PC-3 (cell line): ENCODE data around the gene DBF4B. TPM values are rescaled to one million over a fixed set of nuclear protein-coding genes. Genes with fewer than 3 reads are reported as not detected.

ENCODE experiments used
- ATAC-seq: fragments of 200-7000 bp; cut with Tn5 transposase; 2 replicates; pipeline ENCODE4 v1.9.1; 2020; ENCODE audit warnings: mild to moderate bottlenecking, moderate library complexity
- BruUV-seq: library from RNA; stranded (reverse); fragments of 400-500 nt; replicated peaks from 2 replicates; lab custom pipeline; 2021; lab: Mats Ljungman, UMichigan
- CTCF ChIA-PET: fragments of 300-600 bp; sonication (Branson Sonifier 250); formaldehyde crosslinking; loops from one replicate; lab custom pipeline; 2022; ENCODE audit warnings: antibody characterized with exemption; lab: Charles Lee
- POLR2A ChIA-PET: fragments of 300-600 bp; sonication (Branson Sonifier 250); formaldehyde crosslinking; loops from one replicate; lab custom pipeline; 2022; ENCODE audit warnings: antibody characterized with exemption; ENCODE audit not compliant: unreplicated experiment; lab: Charles Lee
- DNase-seq: peaks from one replicate; pipeline ENCODE4 v3.0.0-alpha.2; 2015
- H2AFZ ChIP-seq: fragments of 300-600 bp; sonication (generic); 2 replicates; pipeline ENCODE4 v1.6.0; 2016; ENCODE audit warnings: antibody characterized with exemption, low read length
- H3F3A ChIP-seq: fragments of 300-600 bp; sonication (generic); one replicate; pipeline ENCODE4 v1.6.0; 2017; ENCODE audit warnings: antibody characterized with exemption, low read length, control low read depth, mild to moderate bottlenecking; ENCODE audit not compliant: unreplicated experiment
- H3K27ac ChIP-seq: fragments of 300-600 bp; sonication (generic); 2 replicates; pipeline ENCODE4 v1.5.1; 2016; ENCODE audit warnings: mild to moderate bottlenecking, low read length
- H3K27me3 ChIP-seq: fragments of 300-600 bp; sonication (generic); 2 replicates; pipeline ENCODE4 v1.6.1; 2016; ENCODE audit warnings: low read length, mixed read lengths
- H3K36me3 ChIP-seq: fragments of 300-600 bp; sonication (generic); 2 replicates; pipeline ENCODE4 v1.6.1; 2016; ENCODE audit warnings: low read depth, mixed run types, low read length, mixed read lengths
- H3K4me1 ChIP-seq: fragments of 300-600 bp; sonication (generic); 2 replicates; pipeline ENCODE4 v1.5.1; 2016; ENCODE audit warnings: low read length; ENCODE audit not compliant: insufficient read depth
- H3K4me2 ChIP-seq: fragments of 300-600 bp; sonication (generic); 2 replicates; pipeline ENCODE4 v1.6.0; 2016; ENCODE audit warnings: low read length
- H3K4me3 ChIP-seq: fragments of 300-600 bp; sonication (generic); 2 replicates; pipeline ENCODE4 v1.5.1; 2016; ENCODE audit warnings: mild to moderate bottlenecking, low read length, mixed read lengths
- H3K79me2 ChIP-seq: fragments of 300-600 bp; sonication (generic); 2 replicates; pipeline ENCODE4 v1.6.1; 2017; ENCODE audit warnings: low read length, mixed read lengths
- H3K9ac ChIP-seq: fragments of 300-600 bp; sonication (generic); 2 replicates; pipeline ENCODE4 v1.6.0; 2016; ENCODE audit warnings: mild to moderate bottlenecking, low read length
- H3K9me2 ChIP-seq: fragments of 300-600 bp; sonication (generic); replicated peaks from 2 replicates; pipeline ENCODE4 v1.6.1; 2016; ENCODE audit warnings: mixed run types, low read length, mixed read lengths
- H3K9me3 ChIP-seq: fragments of 300-600 bp; sonication (generic); 2 replicates; pipeline ENCODE4 v1.6.1; 2016; ENCODE audit warnings: low read length, mixed read lengths
- H4K20me1 ChIP-seq: fragments of 300-600 bp; sonication (generic); 2 replicates; pipeline ENCODE4 v1.6.1; 2016; ENCODE audit warnings: low read length, mixed read lengths
- CTCF ChIP-seq: fragments of 300-600 bp; sonication (generic); conservative IDR thresholded peaks from 2 replicates; pipeline ENCODE4 v1.5.1; 2017; ENCODE audit warnings: antibody characterized with exemption, low read depth, mild to moderate bottlenecking, low read length
- EZH2 ChIP-seq: fragments of 300-600 bp; sonication (generic); IDR thresholded peaks from one replicate; pipeline ENCODE4 v1.6.1; 2017; ENCODE audit warnings: antibody characterized with exemption, mild to moderate bottlenecking, low read length; ENCODE audit not compliant: unreplicated experiment
- EZH2phosphoT487 ChIP-seq: fragments of 300-600 bp; sonication (generic); IDR thresholded peaks from 2 replicates; pipeline ENCODE4 v1.6.1; 2018; ENCODE audit warnings: mild to moderate bottlenecking, antibody characterized with exemption, low read length, borderline replicate concordance
- intact Hi-C: fragments of 100-400 bp; cut with micrococcal nuclease; formaldehyde crosslinking; loops from 2 replicates; pipeline ENCODE4 v1.9.0; 2023
- total RNA-seq: library from RNA; depleted of rRNA; stranded (reverse); fragments of >200 nt; gene quantifications from 2 replicates; pipeline ENCODE4 v1.2.3, GENCODE V29; 2014

DBF4B gene
- total RNA-seq, 1 experiment from 2014 or later, result 17.9 TPM

GRCh38 chr17:44766409-44767038 is 58.1 kb downstream of the DBF4B start:
- Histone ChIP-seq H3K4me1 (no peaks in the 10 kb centered on the region), H3K27ac (no peak overlapping the region), H3K4me2 (no peak overlapping the region), H3K36me3 (no peaks in the 10 kb centered on the region), H2AFZ (no peak overlapping the region), H4K20me1 (no peaks in the 10 kb centered on the region), H3K79me2 (no peaks in the 10 kb centered on the region), H3K9me3 (no peaks in the 10 kb centered on the region), H3K9ac (no peak overlapping the region), H3F3A (no peaks in the 10 kb centered on the region), H3K4me3 (no peak overlapping the region), H3K9me2 (no peaks in the 10 kb centered on the region), H3K27me3 (no peaks in the 10 kb centered on the region)
- TF ChIP-seq EZH2phosphoT487 (no peak), EZH2 (no peak), CTCF (no peak)
- ChIA-PET CTCF (no interaction called here), POLR2A (no interaction called here)
- DNase-seq (no peak), ATAC-seq (no peak)
- intact Hi-C loops, result no loop called here
- BruUV-seq, result no TSS peak

GRCh38 chr17:44767493-44767892 is 59.0 kb downstream of the DBF4B start:
- H2AFZ ChIP-seq, result no peak overlapping the region
- no peak overlapping the region for H3K9ac ChIP-seq
- H3K4me3 ChIP-seq, result no peak overlapping the region
- no peaks in the 10 kb centered on the region for H3K9me2 ChIP-seq
- DNase-seq (no peak), ATAC-seq (no peak)
- H3K4me2 ChIP-seq, result no peak overlapping the region
- H3K9me3 ChIP-seq, result no peaks in the 10 kb centered on the region
- POLR2A ChIA-PET, result no interaction called here
- H3K27ac ChIP-seq, result no peak overlapping the region
- no peaks in the 10 kb centered on the region for H3F3A ChIP-seq
- no peaks in the 10 kb centered on the region for H3K36me3 ChIP-seq
- CTCF ChIA-PET, result no interaction called here
- no peaks in the 10 kb centered on the region for H3K27me3 ChIP-seq
- intact Hi-C loops, result no loop called here
- no peaks in the 10 kb centered on the region for H3K4me1 ChIP-seq
- TF ChIP-seq EZH2 (no peak), EZH2phosphoT487 (no peak), CTCF (no peak)
- no peaks in the 10 kb centered on the region for H4K20me1 ChIP-seq
- BruUV-seq, result no TSS peak
- no peaks in the 10 kb centered on the region for H3K79me2 ChIP-seq

GRCh38 chr17:44768505-44769142 is 60.2 kb downstream of the DBF4B start:
- no peak for ATAC-seq
- Histone ChIP-seq H3K79me2 (no peaks in the 10 kb centered on the region), H2AFZ (no peak overlapping the region), H3K9ac (no peak overlapping the region), H3K27me3 (no peaks in the 10 kb centered on the region), H3K9me3 (no peaks in the 10 kb centered on the region), H4K20me1 (no peaks in the 10 kb centered on the region), H3K9me2 (no peaks in the 10 kb centered on the region), H3F3A (no peaks in the 10 kb centered on the region), H3K4me1 (no peaks in the 10 kb centered on the region), H3K4me3 (no peak overlapping the region), H3K36me3 (no peaks in the 10 kb centered on the region), H3K4me2 (no peak overlapping the region), H3K27ac (no peak overlapping the region)
- intact Hi-C loops, result no loop called here
- DNase-seq, result no peak
- POLR2A ChIA-PET, result no interaction called here
- no TSS peak for BruUV-seq
- TF ChIP-seq EZH2 (no peak), EZH2phosphoT487 (no peak), CTCF (no peak)
- CTCF ChIA-PET, result no interaction called here
